ENCODE results near the gene BDKRB1.

The BDKRB1 gene

GRCh38 chr14:96213871-96214465, 42.0 kb upstream of the BDKRB1 start:
- no peak overlapping the region for H3K4me3 ChIP-seq (ENCODE audit: control insufficient read depth, low read depth, low read length)
- no peak for DNase-seq (ENCODE audit: low read depth)
- TF ChIP-seq CTCF (conservative IDR thresholded peaks at IDR 0.05; ENCODE audit: control insufficient read depth, insufficient read depth, low read depth, low read length): no peak

- TF ChIP-seq CTCF (conservative IDR thresholded peaks at IDR 0.05; ENCODE audit: control insufficient read depth, insufficient read depth, low read depth, low read length): no peak
- no peak for DNase-seq (ENCODE audit: low read depth)
- no peak overlapping the region for H3K4me3 ChIP-seq (ENCODE audit: control insufficient read depth, low read depth, low read length)
These were observed 41.2 kb upstream of the BDKRB1 start for GRCh38 chr14:96214793-96215192.

GRCh38 chr14:96215452-96216244, 40.4 kb upstream of the BDKRB1 start:
- H3K4me3 ChIP-seq (ENCODE audit: control insufficient read depth, low read depth, low read length): no peak overlapping the region
- DNase-seq (ENCODE audit: low read depth): no peak
- TF ChIP-seq CTCF (conservative IDR thresholded peaks at IDR 0.05; ENCODE audit: control insufficient read depth, insufficient read depth, low read depth, low read length): no peak

- no peak for TF ChIP-seq CTCF (conservative IDR thresholded peaks at IDR 0.05; ENCODE audit: control insufficient read depth, insufficient read depth, low read depth, low read length)
- no peak for DNase-seq (ENCODE audit: low read depth)
- no peak overlapping the region for H3K4me3 ChIP-seq (ENCODE audit: control insufficient read depth, low read depth, low read length)
These were observed 39.4 kb upstream of the BDKRB1 start for GRCh38 chr14:96216627-96217026.

GRCh38 chr14:96217376-96217913, 38.6 kb upstream of the BDKRB1 start:
- TF ChIP-seq CTCF (conservative IDR thresholded peaks at IDR 0.05; ENCODE audit: control insufficient read depth, insufficient read depth, low read depth, low read length): no peak
- no peak overlapping the region for H3K4me3 ChIP-seq (ENCODE audit: control insufficient read depth, low read depth, low read length)
- DNase-seq (ENCODE audit: low read depth): no peak

GRCh38 chr14:96221109-96221650, 34.8 kb upstream of the BDKRB1 start:
- no peak for DNase-seq (ENCODE audit: low read depth)
- no peak overlapping the region for H3K4me3 ChIP-seq (ENCODE audit: control insufficient read depth, low read depth, low read length)

More at GRCh38 chr14:96221109-96221650, 34.8 kb upstream of the BDKRB1 start:
- no peak for TF ChIP-seq CTCF (conservative IDR thresholded peaks at IDR 0.05; ENCODE audit: control insufficient read depth, insufficient read depth, low read depth, low read length)
